ENCODE results near the gene THRA. TPM values are rescaled to one million over a fixed set of nuclear protein-coding genes. Genes with fewer than 3 reads are reported as not detected.

The THRA gene
- total and polyA plus RNA-seq, 5 donors from 2014 or later = 10.7 to 29.4 (median 15.2) TPM

- ATAC-seq (ENCODE audit: low read depth in 2 of 2) (no peak), DNase-seq (no peak)
- Mint-ChIP-seq H3K27me3 (peaks cover 6% of the 10 kb centered on the region), H3K9me3 (no peaks in the 10 kb centered on the region), H3K36me3 (peaks cover 13% of the 10 kb centered on the region), H3K4me1 (peaks cover 9 to 70% (median 38%) of the 10 kb centered on the region in 4 donors), H3K4me3 (peak overlapping the region in 1 of 4 donors; percentile 29), H3K27ac (peak overlapping the region; percentile 49 to 95 (median 57))
- H3K27ac ChIP-seq (ENCODE audit: insufficient read depth, low read length, poor library complexity, severe bottlenecking) = no peak overlapping the region
- no peak overlapping the region for H3K4me3 ChIP-seq (ENCODE audit: low read depth, low read length)
- H3K4me1 ChIP-seq (ENCODE audit: control insufficient read depth, insufficient read depth, low read length, poor library complexity, severe bottlenecking) = peaks cover 44% of the 10 kb centered on the region
- peaks cover 22% of the 10 kb centered on the region for H3K36me3 ChIP-seq (ENCODE audit: control insufficient read depth, insufficient read depth, low read length)
- H3K27me3 ChIP-seq (ENCODE audit: control insufficient read depth, insufficient read depth, low read length) = no peaks in the 10 kb centered on the region
- no peaks in the 10 kb centered on the region for H3K9me3 ChIP-seq (ENCODE audit: control insufficient read depth in 2 of 2, low read length in 2 of 2)
Measured at GRCh38 chr17:40074175-40074512, 11.4 kb downstream of the THRA start.

GRCh38 chr17:40074871-40075200, 12.1 kb downstream of the THRA start:
- Mint-ChIP-seq H3K27me3 (peaks cover 2% of the 10 kb centered on the region), H3K36me3 (peaks cover 17% of the 10 kb centered on the region), H3K27ac (peak overlapping the region in 1 of 3 donors; percentile 82), H3K4me1 (peaks cover 9 to 63% (median 33%) of the 10 kb centered on the region in 4 donors), H3K4me3 (peak overlapping the region in 2 of 4 donors; percentile 3 to 29), H3K9me3 (no peaks in the 10 kb centered on the region)
- Histone ChIP-seq H3K27me3 (ENCODE audit: control insufficient read depth, insufficient read depth, low read length) (no peaks in the 10 kb centered on the region), H3K4me1 (ENCODE audit: control insufficient read depth, insufficient read depth, low read length, poor library complexity, severe bottlenecking) (peaks cover 37% of the 10 kb centered on the region), H3K9me3 (ENCODE audit: control insufficient read depth in 2 of 2, low read length in 2 of 2) (no peaks in the 10 kb centered on the region), H3K27ac (ENCODE audit: insufficient read depth, low read length, poor library complexity, severe bottlenecking) (no peak overlapping the region), H3K36me3 (ENCODE audit: control insufficient read depth, insufficient read depth, low read length) (peaks cover 22% of the 10 kb centered on the region), H3K4me3 (ENCODE audit: low read depth, low read length) (no peak overlapping the region)
- DNase-seq (no peak), ATAC-seq (ENCODE audit: low read depth in 2 of 2) (no peak)

GRCh38 chr17:40075201-40075941, 12.6 kb downstream of the THRA start:
- peak overlapping the region; percentile 41 to 76 (median 58) for H3K4me3 Mint-ChIP-seq
- no peaks in the 10 kb centered on the region for H3K9me3 ChIP-seq (ENCODE audit: control insufficient read depth in 2 of 2, low read length in 2 of 2)
- H3K36me3 ChIP-seq (ENCODE audit: control insufficient read depth, insufficient read depth, low read length) = peaks cover 22% of the 10 kb centered on the region
- H3K4me1 ChIP-seq (ENCODE audit: control insufficient read depth, insufficient read depth, low read length, poor library complexity, severe bottlenecking) = peaks cover 32% of the 10 kb centered on the region
- no peaks in the 10 kb centered on the region for H3K27me3 ChIP-seq (ENCODE audit: control insufficient read depth, insufficient read depth, low read length)
- H3K36me3 Mint-ChIP-seq = peaks cover 17% of the 10 kb centered on the region
- ATAC-seq (ENCODE audit: low read depth in 2 of 2) = peak; percentile 75
- no peaks in the 10 kb centered on the region for H3K27me3 Mint-ChIP-seq
- H3K4me1 Mint-ChIP-seq = peaks cover 9 to 58% (median 28%) of the 10 kb centered on the region in 4 donors
- peak; percentile 52 to 69 (median 66) for DNase-seq
- H3K27ac ChIP-seq (ENCODE audit: insufficient read depth, low read length, poor library complexity, severe bottlenecking) = no peak overlapping the region
- peak overlapping the region; percentile 48 to 86 (median 73) for H3K27ac Mint-ChIP-seq
- H3K4me3 ChIP-seq (ENCODE audit: low read depth, low read length) = no peak overlapping the region
- H3K9me3 Mint-ChIP-seq = no peaks in the 10 kb centered on the region

GRCh38 chr17:40075942-40076498, 13.3 kb downstream of the THRA start:
- Mint-ChIP-seq H3K36me3 (peaks cover 18% of the 10 kb centered on the region), H3K9me3 (no peaks in the 10 kb centered on the region), H3K4me1 (peaks cover 9 to 51% (median 23%) of the 10 kb centered on the region in 4 donors), H3K27ac (peak overlapping the region; percentile 48 to 86 (median 73)), H3K4me3 (peak overlapping the region; percentile 16 to 76 (median 58)), H3K27me3 (no peaks in the 10 kb centered on the region)
- no peaks in the 10 kb centered on the region for H3K27me3 ChIP-seq (ENCODE audit: control insufficient read depth, insufficient read depth, low read length)
- no peak overlapping the region for H3K27ac ChIP-seq (ENCODE audit: insufficient read depth, low read length, poor library complexity, severe bottlenecking)
- no peaks in the 10 kb centered on the region for H3K9me3 ChIP-seq (ENCODE audit: control insufficient read depth in 2 of 2, low read length in 2 of 2)
- DNase-seq (no peak), ATAC-seq (ENCODE audit: low read depth in 2 of 2) (no peak)
- peaks cover 26% of the 10 kb centered on the region for H3K4me1 ChIP-seq (ENCODE audit: control insufficient read depth, insufficient read depth, low read length, poor library complexity, severe bottlenecking)
- H3K4me3 ChIP-seq (ENCODE audit: low read depth, low read length) = no peak overlapping the region
- peaks cover 24% of the 10 kb centered on the region for H3K36me3 ChIP-seq (ENCODE audit: control insufficient read depth, insufficient read depth, low read length)

GRCh38 chr17:40076591-40076990, 13.8 kb downstream of the THRA start:
- H3K27me3 Mint-ChIP-seq = no peaks in the 10 kb centered on the region
- Histone ChIP-seq H3K4me3 (ENCODE audit: low read depth, low read length) (no peak overlapping the region), H3K36me3 (ENCODE audit: control insufficient read depth, insufficient read depth, low read length) (peaks cover 26% of the 10 kb centered on the region), H3K4me1 (ENCODE audit: control insufficient read depth, insufficient read depth, low read length, poor library complexity, severe bottlenecking) (peaks cover 20% of the 10 kb centered on the region), H3K27me3 (ENCODE audit: control insufficient read depth, insufficient read depth, low read length) (no peaks in the 10 kb centered on the region), H3K9me3 (ENCODE audit: control insufficient read depth in 2 of 2, low read length in 2 of 2) (no peaks in the 10 kb centered on the region), H3K27ac (ENCODE audit: insufficient read depth, low read length, poor library complexity, severe bottlenecking) (no peak overlapping the region)
- H3K4me1 Mint-ChIP-seq = peaks cover 9 to 46% (median 23%) of the 10 kb centered on the region in 4 donors
- peak overlapping the region in 1 of 4 donors; percentile 15 for H3K4me3 Mint-ChIP-seq
- DNase-seq (no peak), ATAC-seq (ENCODE audit: low read depth in 2 of 2) (no peak)
- H3K9me3 Mint-ChIP-seq = no peaks in the 10 kb centered on the region
- no peak overlapping the region for H3K27ac Mint-ChIP-seq
- peaks cover 19% of the 10 kb centered on the region for H3K36me3 Mint-ChIP-seq

- H3K27me3 Mint-ChIP-seq = no peaks in the 10 kb centered on the region
- H3K27ac ChIP-seq (ENCODE audit: insufficient read depth, low read length, poor library complexity, severe bottlenecking) = no peak overlapping the region
- no peak overlapping the region for H3K4me3 Mint-ChIP-seq
- no peaks in the 10 kb centered on the region for H3K27me3 ChIP-seq (ENCODE audit: control insufficient read depth, insufficient read depth, low read length)
- H3K4me3 ChIP-seq (ENCODE audit: low read depth, low read length) = no peak overlapping the region
- no peak overlapping the region for H3K27ac Mint-ChIP-seq
- peaks cover 15% of the 10 kb centered on the region for H3K4me1 ChIP-seq (ENCODE audit: control insufficient read depth, insufficient read depth, low read length, poor library complexity, severe bottlenecking)
- ATAC-seq (ENCODE audit: low read depth in 2 of 2) = no peak
- H3K9me3 ChIP-seq (ENCODE audit: control insufficient read depth in 2 of 2, low read length in 2 of 2) = no peaks in the 10 kb centered on the region
- H3K36me3 Mint-ChIP-seq = peaks cover 30% of the 10 kb centered on the region
- no peak for DNase-seq
- peaks cover 9 to 30% (median 17%) of the 10 kb centered on the region in 4 donors for H3K4me1 Mint-ChIP-seq
- H3K9me3 Mint-ChIP-seq = no peaks in the 10 kb centered on the region
- H3K36me3 ChIP-seq (ENCODE audit: control insufficient read depth, insufficient read depth, low read length) = peaks cover 37% of the 10 kb centered on the region
Measured at GRCh38 chr17:40079545-40079944, 16.8 kb downstream of the THRA start.

GRCh38 chr17:40084477-40084876, 21.7 kb downstream of the THRA start:
- Mint-ChIP-seq H3K27me3 (no peaks in the 10 kb centered on the region), H3K27ac (peak overlapping the region in 1 of 3 donors; percentile 69), H3K4me1 (peaks cover 0 to 16% (median 4%) of the 10 kb centered on the region in 4 donors), H3K4me3 (no peak overlapping the region), H3K9me3 (no peaks in the 10 kb centered on the region), H3K36me3 (peaks cover 30% of the 10 kb centered on the region)
- peaks cover 53% of the 10 kb centered on the region for H3K36me3 ChIP-seq (ENCODE audit: control insufficient read depth, insufficient read depth, low read length)
- ATAC-seq (ENCODE audit: low read depth in 2 of 2) (no peak), DNase-seq (no peak)
- H3K9me3 ChIP-seq (ENCODE audit: control insufficient read depth in 2 of 2, low read length in 2 of 2) = no peaks in the 10 kb centered on the region
- no peak overlapping the region for H3K27ac ChIP-seq (ENCODE audit: insufficient read depth, low read length, poor library complexity, severe bottlenecking)
- no peaks in the 10 kb centered on the region for H3K27me3 ChIP-seq (ENCODE audit: control insufficient read depth, insufficient read depth, low read length)
- no peaks in the 10 kb centered on the region for H3K4me1 ChIP-seq (ENCODE audit: control insufficient read depth, insufficient read depth, low read length, poor library complexity, severe bottlenecking)
- H3K4me3 ChIP-seq (ENCODE audit: low read depth, low read length) = no peak overlapping the region

Measured in CD4-positive, CD25-positive, alpha-beta regulatory T cell (primary cell).